Activated CD8-positive, alpha-beta memory T cell treated with anti-CD3 and anti-CD28 coated beads, Interleukin-2, amount 50 U/mL, for 48 hours (primary cell): Measurements from ENCODE around the gene AGBL4.
"Not testable (repeated sequence)": the region's sequence is repeated elsewhere in the genome, so short reads cannot be mapped to it uniquely, and the experiment has no call there.

Source experiments
- DNase-seq: peaks from one replicate; pipeline ENCODE4 v3.0.0-alpha.2; 2020

AGBL4 gene

GRCh38 chr1:48560577-48560976, 1463.2 kb downstream of the AGBL4 start:
- DNase-seq: no peak

GRCh38 chr1:48560116-48560515, 1463.6 kb downstream of the AGBL4 start:
- no peak for DNase-seq

GRCh38 chr1:48558366-48558765, 1465.4 kb downstream of the AGBL4 start:
- no peak for DNase-seq

- no peak for DNase-seq
Measured at GRCh38 chr1:48556186-48556850, 1467.4 kb downstream of the AGBL4 start.

- no peak for DNase-seq
Measured at GRCh38 chr1:48555271-48555670, 1468.5 kb downstream of the AGBL4 start.

GRCh38 chr1:48552903-48553606, 1470.7 kb downstream of the AGBL4 start:
- DNase-seq: no peak

- no peak for DNase-seq
Measured at GRCh38 chr1:48552420-48552819, 1471.3 kb downstream of the AGBL4 start.

- no peak for DNase-seq
Measured at GRCh38 chr1:48548985-48549384, 1474.8 kb downstream of the AGBL4 start.

GRCh38 chr1:48547561-48548220, 1476.1 kb downstream of the AGBL4 start:
- no peak for DNase-seq

GRCh38 chr1:48543854-48544253, 1479.9 kb downstream of the AGBL4 start:
- DNase-seq: no peak

- no peak for DNase-seq
Measured at GRCh38 chr1:48540587-48540986, 1483.2 kb downstream of the AGBL4 start.

GRCh38 chr1:48536477-48536876, 1487.3 kb downstream of the AGBL4 start:
- no peak for DNase-seq

GRCh38 chr1:48532976-48533375, 1490.8 kb downstream of the AGBL4 start:
- no peak for DNase-seq

- DNase-seq: peak; percentile 84
Measured at GRCh38 chr1:48530727-48531351, 1492.9 kb downstream of the AGBL4 start.

- no peak for DNase-seq
Measured at GRCh38 chr1:48527051-48527450, 1496.7 kb downstream of the AGBL4 start.

- no peak for DNase-seq
Measured at GRCh38 chr1:48526008-48526710, 1497.6 kb downstream of the AGBL4 start.

- no peak for DNase-seq
Measured at GRCh38 chr1:48524892-48525467, 1498.8 kb downstream of the AGBL4 start.

- DNase-seq: no peak
Measured at GRCh38 chr1:48523558-48523957, 1500.2 kb downstream of the AGBL4 start.

- DNase-seq: not testable (repeated sequence)
Measured at GRCh38 chr1:48519896-48520295, 1503.9 kb downstream of the AGBL4 start.

- DNase-seq: no peak
Measured at GRCh38 chr1:48506870-48507269, 1516.9 kb downstream of the AGBL4 start.

- no peak for DNase-seq
Measured at GRCh38 chr1:48500541-48501450, 1523.0 kb downstream of the AGBL4 start.
